ENCODE measurements around the gene PRKAA2. TPM values are rescaled to one million over a fixed set of nuclear protein-coding genes. Genes with fewer than 3 reads are reported as not detected.
"Not testable (repeated sequence)": the region's sequence is repeated elsewhere in the genome, so short reads cannot be mapped to it uniquely, and the experiment has no call there.

The PRKAA2 gene
- total RNA-seq = 1.4 TPM

DNA sequence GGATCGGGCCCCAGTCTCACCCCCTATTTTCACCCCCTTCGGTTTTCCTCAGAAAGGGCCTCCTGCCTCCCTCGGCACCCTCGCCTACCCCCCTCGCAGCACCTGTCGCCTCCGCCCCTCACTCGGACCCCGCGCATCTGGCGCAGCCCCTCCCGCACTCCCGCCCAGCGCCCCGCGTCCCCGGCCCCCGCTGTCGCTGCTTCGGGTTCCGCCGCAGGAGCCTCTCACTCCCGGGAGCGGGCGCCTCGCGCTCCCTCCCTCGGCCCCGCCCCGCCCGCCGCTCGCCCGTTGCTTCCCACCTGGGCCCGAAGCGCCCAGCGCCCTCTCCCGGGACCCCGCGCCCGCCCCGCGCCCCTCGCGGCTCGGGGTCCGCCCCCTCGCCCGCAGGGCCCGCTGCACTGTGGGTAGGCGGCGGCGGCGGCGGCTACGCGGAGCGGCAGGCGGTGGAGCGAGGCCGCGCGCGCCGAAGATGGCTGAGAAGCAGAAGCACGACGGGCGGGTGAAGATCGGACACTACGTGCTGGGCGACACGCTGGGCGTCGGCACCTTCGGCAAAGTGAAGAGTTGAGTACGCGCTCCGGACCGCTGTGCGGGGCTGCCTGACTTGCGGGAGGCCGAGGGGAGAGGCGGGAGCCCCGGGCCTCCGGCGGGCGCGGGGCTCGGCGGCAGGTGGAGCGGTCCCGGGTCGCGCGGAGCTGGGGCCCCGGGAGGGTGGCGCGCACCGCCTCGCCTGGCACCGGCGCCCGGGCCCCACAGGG is at the start of gene PRKAA2:
PRKAA2 (plus strand) TSS at position 396 of the 758 bp plus-strand sequence; CDS start at position 470, 74 bp downstream.
- TF ChIP-seq, protein P1, sequence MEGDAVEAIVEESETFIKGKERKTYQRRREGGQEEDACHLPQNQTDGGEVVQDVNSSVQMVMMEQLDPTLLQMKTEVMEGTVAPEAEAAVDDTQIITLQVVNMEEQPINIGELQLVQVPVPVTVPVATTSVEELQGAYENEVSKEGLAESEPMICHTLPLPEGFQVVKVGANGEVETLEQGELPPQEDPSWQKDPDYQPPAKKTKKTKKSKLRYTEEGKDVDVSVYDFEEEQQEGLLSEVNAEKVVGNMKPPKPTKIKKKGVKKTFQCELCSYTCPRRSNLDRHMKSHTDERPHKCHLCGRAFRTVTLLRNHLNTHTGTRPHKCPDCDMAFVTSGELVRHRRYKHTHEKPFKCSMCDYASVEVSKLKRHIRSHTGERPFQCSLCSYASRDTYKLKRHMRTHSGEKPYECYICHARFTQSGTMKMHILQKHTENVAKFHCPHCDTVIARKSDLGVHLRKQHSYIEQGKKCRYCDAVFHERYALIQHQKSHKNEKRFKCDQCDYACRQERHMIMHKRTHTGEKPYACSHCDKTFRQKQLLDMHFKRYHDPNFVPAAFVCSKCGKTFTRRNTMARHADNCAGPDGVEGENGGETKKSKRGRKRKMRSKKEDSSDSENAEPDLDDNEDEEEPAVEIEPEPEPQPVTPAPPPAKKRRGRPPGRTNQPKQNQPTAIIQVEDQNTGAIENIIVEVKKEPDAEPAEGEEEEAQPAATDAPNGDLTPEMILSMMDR (IDR thresholded peaks at IDR 0.05) = no peak
- Histone ChIP-seq H3K36me3 (no peaks in the 10 kb centered on the region), H3K4me1 (no peaks in the 10 kb centered on the region), H3K9me3 (no peaks in the 10 kb centered on the region), H3K27me3 (no peaks in the 10 kb centered on the region), H3K4me3 (peak within 1 kb of the TSS; percentile 91 to 94), H3K27ac (peak within 1 kb of the TSS; percentile 10 to 65)
- DNase-seq (ENCODE audit: low spot score in 2 of 2) = peak in 1 of 2 donors; percentile 64
- intact Hi-C loops (cut with DNase I) = loop anchor here (10.0 kb wide), 1 partner anchor 1430 kb away; the partner anchor contains the start of gene USP24

DNA sequence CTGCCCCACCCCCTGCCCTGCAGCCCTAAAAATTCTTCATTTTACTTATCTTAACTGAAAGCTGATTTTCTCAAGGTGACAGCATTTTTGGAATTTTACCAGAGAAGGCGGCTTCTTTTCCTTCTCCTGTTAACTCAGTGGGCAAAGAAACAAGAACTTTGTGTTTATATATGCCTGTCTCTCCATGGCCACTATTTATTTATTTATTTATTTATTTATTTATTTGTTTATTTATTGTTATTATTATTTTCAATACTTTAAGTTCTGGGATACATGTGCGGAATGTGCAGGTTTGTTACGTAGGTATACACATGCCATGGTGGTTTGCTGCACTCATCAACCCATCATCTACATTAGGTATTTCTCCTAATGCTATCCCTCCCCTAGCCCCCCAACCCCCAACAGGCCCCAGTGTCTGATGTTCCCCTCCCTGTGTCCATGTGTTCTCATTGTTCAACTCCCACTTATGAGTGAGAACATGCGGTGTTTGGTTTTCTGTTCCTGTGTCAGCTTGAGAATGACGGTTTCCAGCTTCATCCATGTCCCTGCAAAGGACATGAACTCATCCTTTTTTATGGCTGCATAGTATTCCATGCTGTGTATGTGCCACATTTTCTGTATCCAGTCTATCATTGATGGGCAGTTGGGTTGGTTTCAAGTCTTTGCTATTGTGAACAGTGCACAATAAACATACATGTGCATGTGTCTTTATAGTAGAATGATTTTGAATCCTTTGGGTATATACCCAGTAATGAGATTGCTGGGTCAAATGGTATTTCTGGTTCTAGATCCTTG is 49.5 kb upstream of the PRKAA2 start:
- H3K4me3 ChIP-seq; H3K27me3 ChIP-seq; H3K36me3 ChIP-seq; intact Hi-C loops (cut with DNase I); H3K4me1 ChIP-seq; H3K27ac ChIP-seq; DNase-seq (ENCODE audit: low spot score in 2 of 2); H3K9me3 ChIP-seq: not testable (repeated sequence)

DNA sequence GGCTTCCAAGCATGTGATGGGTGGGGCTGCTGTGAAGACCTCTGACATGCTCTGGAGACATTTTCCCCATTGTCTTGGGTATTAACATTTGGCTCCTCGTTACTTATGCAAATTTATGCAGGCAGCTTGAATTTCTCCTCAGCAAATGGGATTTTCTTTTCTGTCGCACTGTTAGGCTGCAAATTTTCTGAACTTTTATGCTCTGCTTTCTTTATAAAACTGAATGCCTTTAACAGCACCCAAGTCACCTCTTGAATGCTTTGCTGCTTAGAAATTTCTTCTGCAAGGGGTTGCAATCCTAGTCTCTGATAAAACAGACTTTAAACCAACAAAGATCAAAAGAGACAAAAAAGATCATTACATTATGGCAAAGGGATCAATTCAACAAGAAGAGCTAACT is 35.0 kb upstream of the PRKAA2 start:
- H3K4me3 ChIP-seq; H3K4me1 ChIP-seq; H3K27ac ChIP-seq; H3K27me3 ChIP-seq; H3K36me3 ChIP-seq; DNase-seq (ENCODE audit: low spot score in 2 of 2); H3K9me3 ChIP-seq; intact Hi-C loops (cut with DNase I): not testable (repeated sequence)

DNA sequence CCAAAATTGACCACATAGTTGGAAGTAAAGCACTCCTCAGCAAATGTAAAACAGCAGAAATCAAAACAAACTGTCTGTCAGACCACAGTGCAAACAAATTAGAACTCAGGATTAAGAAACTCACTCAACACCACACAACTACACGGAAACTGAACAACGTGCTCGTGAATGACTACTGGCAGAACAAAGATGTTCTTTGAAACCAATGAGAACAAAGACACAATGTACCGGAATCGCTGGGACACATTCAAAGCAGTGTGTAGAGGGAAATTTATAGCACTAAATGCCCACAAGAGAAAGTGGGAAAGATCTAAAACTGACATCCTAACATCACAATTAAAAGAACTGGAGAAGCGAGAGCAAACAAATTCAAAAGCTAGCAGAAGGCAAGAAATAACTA is 34.3 kb upstream of the PRKAA2 start:
- H3K27ac ChIP-seq; H3K27me3 ChIP-seq; intact Hi-C loops (cut with DNase I); H3K9me3 ChIP-seq; H3K4me3 ChIP-seq; DNase-seq (ENCODE audit: low spot score in 2 of 2); H3K36me3 ChIP-seq; H3K4me1 ChIP-seq: not testable (repeated sequence)

DNA sequence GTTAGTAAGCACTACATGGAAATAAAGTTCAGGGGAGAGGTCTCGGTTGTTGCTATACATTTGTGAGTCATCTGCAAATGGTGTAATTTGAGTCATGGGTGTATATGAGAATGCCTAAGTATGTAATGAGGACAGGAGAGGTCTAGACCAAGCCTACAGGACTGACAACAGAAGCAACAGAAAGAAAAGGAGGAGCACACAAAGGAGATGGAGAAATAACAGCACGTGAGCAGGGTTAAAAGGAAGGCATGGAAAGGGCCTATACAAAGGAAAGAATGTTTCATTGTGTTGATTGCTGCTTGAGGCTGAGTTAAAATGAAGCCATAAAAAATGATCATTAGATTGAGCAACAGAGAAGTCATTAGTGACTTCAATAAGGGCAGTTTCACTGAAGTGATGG is 28.0 kb upstream of the PRKAA2 start:
- intact Hi-C loops (cut with DNase I) = no loop called here

DNA sequence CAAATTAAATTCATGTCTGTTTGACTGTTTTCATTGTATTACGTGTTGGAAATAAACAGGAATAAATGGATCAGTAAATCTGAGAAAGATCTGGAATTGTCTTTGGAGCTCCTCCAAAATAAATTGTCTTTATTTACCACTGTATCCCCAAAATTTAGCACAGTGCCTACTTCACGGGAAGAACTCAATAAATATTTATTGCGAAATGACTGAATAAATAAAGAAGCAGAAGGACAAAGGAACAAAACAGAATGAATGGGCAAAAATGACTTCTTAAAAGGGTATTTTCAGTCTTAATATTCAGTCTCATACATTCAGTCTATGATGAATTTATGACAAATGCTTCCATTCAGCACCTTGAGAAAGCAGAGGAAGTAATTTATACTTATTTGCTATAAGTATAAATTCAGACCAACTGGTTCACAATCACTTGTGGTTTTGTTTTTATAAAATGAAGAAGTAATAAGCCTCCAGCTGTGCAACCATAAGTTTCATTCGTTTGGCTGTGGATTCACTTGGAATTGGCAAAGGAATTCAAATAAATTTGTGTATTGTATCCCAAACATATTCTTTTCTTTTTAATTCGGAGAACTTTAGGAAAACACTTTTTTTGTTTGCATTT is 19.2 kb upstream of the PRKAA2 start:
- H3K4me3 ChIP-seq = no peak overlapping the region
- no peak for DNase-seq (ENCODE audit: low spot score in 2 of 2)
- no peaks in the 10 kb centered on the region for H3K9me3 ChIP-seq
- H3K4me1 ChIP-seq = no peaks in the 10 kb centered on the region
- intact Hi-C loops (cut with DNase I) = no loop called here
- no peaks in the 10 kb centered on the region for H3K27me3 ChIP-seq
- TF ChIP-seq, protein P1 (IDR thresholded peaks at IDR 0.05) = no peak
- no peaks in the 10 kb centered on the region for H3K36me3 ChIP-seq
- H3K27ac ChIP-seq = no peak overlapping the region

More for the DNA sequence above, 28.0 kb upstream of the PRKAA2 start:
- Histone ChIP-seq H3K27me3 (no peaks in the 10 kb centered on the region), H3K4me3 (no peak overlapping the region), H3K9me3 (peaks cover 0 to 5% of the 10 kb centered on the region in 2 donors), H3K27ac (no peak overlapping the region), H3K4me1 (no peaks in the 10 kb centered on the region), H3K36me3 (no peaks in the 10 kb centered on the region)
- DNase-seq (ENCODE audit: low spot score in 2 of 2) = no peak
- TF ChIP-seq, protein P1 (IDR thresholded peaks at IDR 0.05) = no peak

DNA sequence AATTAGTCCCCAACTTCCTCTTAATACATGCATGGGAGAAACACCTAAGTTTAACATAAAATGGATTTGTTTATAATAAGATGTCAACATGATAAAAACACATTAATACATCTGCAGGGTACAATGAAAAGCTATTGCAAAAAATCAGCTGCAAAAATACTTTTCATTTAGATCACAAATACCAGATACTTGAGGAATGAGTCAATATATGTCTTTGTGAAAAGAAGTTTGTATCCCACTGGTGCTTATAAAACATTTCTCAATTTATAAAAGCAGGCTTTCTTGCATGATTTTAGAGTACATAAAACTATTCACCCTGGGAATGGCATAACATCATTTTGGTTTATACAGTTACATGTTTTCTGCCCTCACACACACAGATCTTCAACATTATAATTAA is 18.6 kb upstream of the PRKAA2 start:
- Histone ChIP-seq H3K9me3 (no peaks in the 10 kb centered on the region), H3K4me3 (no peak overlapping the region), H3K4me1 (no peaks in the 10 kb centered on the region), H3K27me3 (no peaks in the 10 kb centered on the region), H3K36me3 (no peaks in the 10 kb centered on the region), H3K27ac (no peak overlapping the region)
- DNase-seq (ENCODE audit: low spot score in 2 of 2) = no peak
- TF ChIP-seq, protein P1 (IDR thresholded peaks at IDR 0.05) = no peak
- intact Hi-C loops (cut with DNase I) = no loop called here

Measured in ascending aorta (tissue), 2 donors.